GM12878 (cell line): Measurements from ENCODE around the gene KAZN. TPM values are rescaled to one million over a fixed set of nuclear protein-coding genes. Genes with fewer than 3 reads are reported as not detected.
A peak's percentile ranks its signal among the peaks of the same experiment; 100 is the strongest.

Source experiments
- ATAC-seq: fragments of 200-7000 bp; cut with Tn5 transposase; 3 replicates; pipeline ENCODE4 v1.9.1; 2020; ENCODE audit warnings: mild to moderate bottlenecking, moderate library complexity
- BruUV-seq: library from RNA; stranded (reverse); fragments of 400-500 nt; replicated peaks from 2 replicates; lab custom pipeline; 2021; lab: Mats Ljungman, UMichigan
- CTCF ChIA-PET: fragments of 300-600 bp; sonication (Branson Sonifier 250); formaldehyde crosslinking; extraction: SDS; loops from one replicate; lab custom pipeline; 2021; ENCODE audit warnings: inconsistent platforms; lab: Yijun Ruan, JAX
- POLR2A ChIA-PET: fragments of 350-600 bp; formaldehyde crosslinking; extraction: SDS; loops from one replicate; lab custom pipeline; 2021; ENCODE audit warnings: inconsistent platforms; lab: Charles Lee
- RAD21 ChIA-PET: fragments of 300-600 bp; sonication (Branson Sonifier 250); formaldehyde crosslinking; loops from one replicate; lab custom pipeline; 2023; ENCODE audit warnings: antibody characterized with exemption; ENCODE audit not compliant: unreplicated experiment; lab: Charles Lee
- SMC1A ChIA-PET: fragments of 300-600 bp; sonication (Branson Sonifier 250); formaldehyde crosslinking; loops from one replicate; lab custom pipeline; 2023; ENCODE audit not compliant: unreplicated experiment, uncharacterized antibody; lab: Charles Lee
- DNase-seq: peaks from one replicate; pipeline ENCODE4 v3.0.0-alpha.2; 2011; ENCODE audit warnings: low read depth, low spot score
- FAIRE-seq: peaks from 3 replicates; lab custom pipeline; 2011; peaks lifted over from hg19 to GRCh38; lab: Jason Lieb, UNC
- H2AFZ ChIP-seq: 2 replicates; pipeline ENCODE4 v1.6.0; 2011; ENCODE audit warnings: low read depth, low read length, control low read depth; ENCODE audit not compliant: control insufficient read depth
- H3K27ac ChIP-seq: 2 replicates; pipeline ENCODE4 v1.5.1; 2011; ENCODE audit warnings: control low read depth; ENCODE audit not compliant: control insufficient read depth, insufficient read depth
- H3K27me3 ChIP-seq, 2 experiments: replicated peaks in 1 of 2; 2 replicates each; pipeline versions ENCODE4 v1.6.0 to v1.6.1; 2011; ENCODE audit warnings: low read length in 1 of 2; ENCODE audit not compliant: control insufficient read depth in 2 of 2, insufficient read depth in 2 of 2
- H3K36me3 ChIP-seq, 2 experiments: 2 replicates each; pipeline ENCODE4 v1.5.1; 2011; ENCODE audit warnings: low read length in 1 of 2; ENCODE audit not compliant: control insufficient read depth in 2 of 2, insufficient read depth in 2 of 2
- H3K4me1 ChIP-seq: 2 replicates; pipeline ENCODE4 v1.6.1; 2011; ENCODE audit warnings: mild to moderate bottlenecking, low read length, moderate library complexity, mixed read lengths; ENCODE audit not compliant: control insufficient read depth, insufficient read depth
- H3K4me2 ChIP-seq: 2 replicates; pipeline ENCODE4 v1.6.0; 2011; ENCODE audit warnings: control low read depth; ENCODE audit not compliant: control insufficient read depth, insufficient read depth
- H3K4me3 ChIP-seq: fragments of 200-600 bp; sonication (generic); 2 replicates; pipeline ENCODE4 v1.5.1; 2016
- H3K79me2 ChIP-seq: 2 replicates; pipeline ENCODE4 v1.6.0; 2011; ENCODE audit warnings: low read length; ENCODE audit not compliant: control insufficient read depth, insufficient read depth
- H3K9ac ChIP-seq: 2 replicates; pipeline ENCODE4 v1.8.0; 2011; ENCODE audit warnings: low read length, control low read depth, mixed read lengths; ENCODE audit not compliant: control insufficient read depth, insufficient read depth
- H3K9me3 ChIP-seq: replicated peaks from 3 replicates; pipeline ENCODE4 v1.5.1; 2011; ENCODE audit warnings: mild to moderate bottlenecking, low read length; ENCODE audit not compliant: control insufficient read depth, insufficient read depth
- H4K20me1 ChIP-seq: 2 replicates; pipeline ENCODE4 v1.6.0; 2011; ENCODE audit not compliant: control insufficient read depth, insufficient read depth
- SIN3A ChIP-seq: IDR thresholded peaks from 2 replicates; pipeline ENCODE4 v1.6.1; 2012; ENCODE audit warnings: low read depth, low read length, improper control_type of control experiment
- ZNF217 ChIP-seq: fragments of 450-650 bp; IDR thresholded peaks from 2 replicates; pipeline ENCODE4 v1.6.1; 2017; ENCODE audit warnings: antibody characterized with exemption, mild to moderate bottlenecking
- ZNF622 ChIP-seq: fragments of 450-650 bp; IDR thresholded peaks from 2 replicates; pipeline ENCODE4 v1.6.1; 2017; ENCODE audit warnings: mild to moderate bottlenecking, inconsistent platforms
- WGBS: methylation state at CpG from one replicate; pipeline ENCODE4 v1.1.6; 2016; ENCODE audit warnings: low lambda C conversion rate; ENCODE audit not compliant: insufficient replicate concordance, insufficient coverage; ENCODE audit errors: missing lambda C conversion rate; 5-methylcytosine and 5-hydroxymethylcytosine counted together
- in situ Hi-C: fragments of 300-500 bp; cut with MboI; formaldehyde crosslinking; loops from 9 replicates; pipeline ENCODE4 v1.14.3; 2018; ENCODE audit warnings: mixed read lengths
- intact Hi-C: fragments of 100-400 bp; cut with micrococcal nuclease; formaldehyde crosslinking; loops from one replicate; pipeline ENCODE4 v1.14.2; 2022; ENCODE audit not compliant: unreplicated experiment
- polyA plus RNA-seq, 11 experiments: library from polyadenylated mRNA; depleted of rRNA in 4 of 11; unstranded in 6 of 11; stranded (reverse) in 5 of 11; fragments of >200 nt; fragmentation: Nextera tagmentation in 4 of 11; fragmentation: Illumina TruSeq in 1 of 11; extraction: Ambion mirVana in 4 of 11; extraction: Trizol in 1 of 11; gene quantifications; 1 replicate in 1 of 11; 2 replicates in 10 of 11; pipeline versions ENCODE4 v1.2.1 to v1.2.3, GENCODE V29; 2011 to 2016; ENCODE audit warnings: inconsistent platforms in 2 of 11, missing spikeins in 2 of 11, low read depth in 1 of 11
- total RNA-seq, 4 experiments: library from RNA; depleted of rRNA in 3 of 4; stranded (reverse); fragments of >200 nt in 3 of 4; fragmentation: Illumina TruSeq in 1 of 4; extraction: Trizol in 1 of 4; gene quantifications; 2 replicates each; pipeline versions ENCODE4 v1.2.1 to v1.2.3, GENCODE V29; 2013 to 2021
- TF ChIP-seq, protein P1 (sequence below): fragments of 450-650 bp; IDR thresholded peaks from 2 replicates; pipeline ENCODE4 v1.6.1; 2016; ENCODE audit warnings: mild to moderate bottlenecking
- TF ChIP-seq, protein P2 (sequence below): IDR thresholded peaks from 2 replicates; pipeline ENCODE4 v1.6.1; 2011; ENCODE audit warnings: borderline replicate concordance, low read depth, mild to moderate bottlenecking, moderate library complexity, mixed read lengths, low read length; ENCODE audit not compliant: insufficient read depth; ENCODE audit errors: extremely low read length
- TF ChIP-seq, protein P3 (sequence below): fragments of 450-650 bp; IDR thresholded peaks from 2 replicates; pipeline ENCODE4 v1.6.1; 2018; ENCODE audit warnings: mild to moderate bottlenecking, low read depth, moderate library complexity; ENCODE audit not compliant: partially characterized antibody

The KAZN gene
- total and polyA plus RNA-seq, 10 of the 15 experiments (the other 5 are each of a cell fraction or from before 2014, with no cell fraction given), result 0.72 to 4.0 (median 1.2) TPM

DNA sequence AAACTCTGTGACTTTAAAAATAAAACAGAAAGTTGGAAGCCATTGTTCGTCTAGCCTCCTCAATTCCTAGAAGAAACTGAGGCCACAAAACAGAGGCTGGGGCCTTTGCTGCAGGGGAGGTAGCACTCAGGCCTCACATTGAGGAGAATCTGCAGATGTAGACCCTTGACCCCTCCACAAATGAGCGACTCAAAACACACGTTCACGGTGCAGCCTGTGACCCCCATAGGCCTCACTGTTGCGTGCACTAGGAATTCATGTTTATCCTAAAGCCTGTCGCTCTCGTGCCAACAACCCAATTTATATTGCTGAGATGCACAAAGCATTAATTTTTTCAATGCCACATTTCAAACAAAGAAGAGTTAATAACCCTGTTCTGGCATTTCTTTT lies 560.7 kb downstream of the KAZN start (continued):
- TF ChIP-seq, protein P1, sequence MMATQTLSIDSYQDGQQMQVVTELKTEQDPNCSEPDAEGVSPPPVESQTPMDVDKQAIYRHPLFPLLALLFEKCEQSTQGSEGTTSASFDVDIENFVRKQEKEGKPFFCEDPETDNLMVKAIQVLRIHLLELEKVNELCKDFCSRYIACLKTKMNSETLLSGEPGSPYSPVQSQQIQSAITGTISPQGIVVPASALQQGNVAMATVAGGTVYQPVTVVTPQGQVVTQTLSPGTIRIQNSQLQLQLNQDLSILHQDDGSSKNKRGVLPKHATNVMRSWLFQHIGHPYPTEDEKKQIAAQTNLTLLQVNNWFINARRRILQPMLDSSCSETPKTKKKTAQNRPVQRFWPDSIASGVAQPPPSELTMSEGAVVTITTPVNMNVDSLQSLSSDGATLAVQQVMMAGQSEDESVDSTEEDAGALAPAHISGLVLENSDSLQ, result no peak
- TF ChIP-seq ZNF622 (no peak), SIN3A (no peak)
- TF ChIP-seq, protein P2, sequence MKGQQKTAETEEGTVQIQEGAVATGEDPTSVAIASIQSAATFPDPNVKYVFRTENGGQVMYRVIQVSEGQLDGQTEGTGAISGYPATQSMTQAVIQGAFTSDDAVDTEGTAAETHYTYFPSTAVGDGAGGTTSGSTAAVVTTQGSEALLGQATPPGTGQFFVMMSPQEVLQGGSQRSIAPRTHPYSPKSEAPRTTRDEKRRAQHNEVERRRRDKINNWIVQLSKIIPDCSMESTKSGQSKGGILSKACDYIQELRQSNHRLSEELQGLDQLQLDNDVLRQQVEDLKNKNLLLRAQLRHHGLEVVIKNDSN, result no peak

DNA sequence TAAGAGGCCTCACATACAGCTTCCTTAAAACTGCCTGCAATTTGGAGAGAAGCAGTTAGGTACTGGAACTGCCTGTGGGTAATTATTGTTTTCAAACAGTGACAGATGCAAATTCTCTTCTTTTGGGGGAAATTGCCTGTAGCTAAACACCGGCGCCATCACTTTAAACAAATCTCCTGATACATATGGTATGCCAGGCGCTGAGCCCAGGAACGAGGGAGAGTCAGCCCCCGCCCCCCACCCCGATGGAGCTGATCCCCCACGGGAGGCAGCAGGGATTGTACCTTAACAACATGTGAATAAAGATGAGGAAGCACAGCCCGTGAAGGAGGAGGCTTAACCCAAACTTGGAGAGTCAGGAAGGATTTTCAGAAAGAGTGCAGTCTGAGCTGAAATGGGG lies 562.1 kb downstream of the KAZN start:
- Histone ChIP-seq H3K9me3 (no peaks in the 10 kb centered on the region; the same call in 2 of the 3 replicates), H3K27ac (peak overlapping the region; percentile 42; the same call in 1 of the 2 replicates), H3K79me2 (peaks cover 23% of the 10 kb centered on the region), H3K4me1 (peaks cover 33% of the 10 kb centered on the region), H3K9ac (no peak overlapping the region), H3K27me3 (no peaks in the 10 kb centered on the region), H3K4me2 (peak overlapping the region; percentile 7; the same call in 1 of the 2 replicates), H4K20me1 (no peaks in the 10 kb centered on the region), H2AFZ (no peak overlapping the region; the same call in 1 of the 2 replicates), H3K36me3 (no peaks in the 10 kb centered on the region; a peak in 1 of 4 replicates), H3K4me3 (peak overlapping the region; percentile 7; the same call in 1 of the 2 replicates)
- 21% methylated on average over 8 of the region's 8 CpGs for WGBS
- ChIA-PET CTCF (interaction anchor here (1.1 to 2.0 kb wide), 5 partner anchors 8 to 112 kb away, joined by 3 to 5 read pairs (median 4); no protein-coding TSS in a partner anchor), SMC1A (interaction anchor here (0.6 to 1.4 kb wide), 10 partner anchors 12 to 109 kb away, joined by 3 to 6 read pairs (median 4); no protein-coding TSS in a partner anchor), RAD21 (interaction anchor here (1.2 to 1.9 kb wide), 3 partner anchors 32 to 90 kb away, joined by 3 to 6 read pairs (median 5); no protein-coding TSS in a partner anchor), POLR2A (interaction anchor here (1.1 to 1.4 kb wide), 3 partner anchors 8 to 101 kb away, joined by 3 read pairs; no protein-coding TSS in a partner anchor)
- no TSS peak for BruUV-seq
- DNase-seq, result no peak
- in situ Hi-C loops (no loop called here), intact Hi-C loops (no loop called here)
- no peak for FAIRE-seq
- no peak for TF ChIP-seq ZNF217
- TF ChIP-seq, protein P3, sequence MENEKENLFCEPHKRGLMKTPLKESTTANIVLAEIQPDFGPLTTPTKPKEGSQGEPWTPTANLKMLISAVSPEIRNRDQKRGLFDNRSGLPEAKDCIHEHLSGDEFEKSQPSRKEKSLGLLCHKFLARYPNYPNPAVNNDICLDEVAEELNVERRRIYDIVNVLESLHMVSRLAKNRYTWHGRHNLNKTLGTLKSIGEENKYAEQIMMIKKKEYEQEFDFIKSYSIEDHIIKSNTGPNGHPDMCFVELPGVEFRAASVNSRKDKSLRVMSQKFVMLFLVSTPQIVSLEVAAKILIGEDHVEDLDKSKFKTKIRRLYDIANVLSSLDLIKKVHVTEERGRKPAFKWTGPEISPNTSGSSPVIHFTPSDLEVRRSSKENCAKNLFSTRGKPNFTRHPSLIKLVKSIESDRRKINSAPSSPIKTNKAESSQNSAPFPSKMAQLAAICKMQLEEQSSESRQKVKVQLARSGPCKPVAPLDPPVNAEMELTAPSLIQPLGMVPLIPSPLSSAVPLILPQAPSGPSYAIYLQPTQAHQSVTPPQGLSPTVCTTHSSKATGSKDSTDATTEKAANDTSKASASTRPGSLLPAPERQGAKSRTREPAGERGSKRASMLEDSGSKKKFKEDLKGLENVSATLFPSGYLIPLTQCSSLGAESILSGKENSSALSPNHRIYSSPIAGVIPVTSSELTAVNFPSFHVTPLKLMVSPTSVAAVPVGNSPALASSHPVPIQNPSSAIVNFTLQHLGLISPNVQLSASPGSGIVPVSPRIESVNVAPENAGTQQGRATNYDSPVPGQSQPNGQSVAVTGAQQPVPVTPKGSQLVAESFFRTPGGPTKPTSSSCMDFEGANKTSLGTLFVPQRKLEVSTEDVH, result no peak
- ATAC-seq, result 0 out of 3 replicates have a peak, but pooled peaks have one; percentile 8
